Esophagus squamous epithelium (tissue), 5 donors: ENCODE results near the gene C12orf56. TPM values are rescaled to one million over a fixed set of nuclear protein-coding genes. Genes with fewer than 3 reads are reported as not detected.
"Not testable (repeated sequence)": the region's sequence is repeated elsewhere in the genome, so short reads cannot be mapped to it uniquely, and the experiment has no call there.

Experiments
- DNase-seq: peaks from one replicate; lab custom pipeline; 2025; lab: John Stamatoyannopoulos, UW
- H3K27ac ChIP-seq, 4 donors: fragments of 200-600 bp; sonication (generic); one replicate each; pipeline ENCODE4 v1.5.1; 2016 to 2019; ENCODE audit warnings: mild to moderate bottlenecking in 1 of 4
- H3K27me3 ChIP-seq, 4 donors: fragments of 200-600 bp; sonication (generic); 1 replicate in 3 of 4; 2 replicates in 1 of 4; pipeline versions ENCODE4 v1.5.1 to v1.6.0; 2017 to 2021; ENCODE audit warnings: antibody characterized with exemption in 1 of 4
- H3K36me3 ChIP-seq, 3 donors: fragments of 200-600 bp; sonication (generic); one replicate each; pipeline ENCODE4 v1.5.1; 2016 to 2019
- H3K4me1 ChIP-seq, 3 donors: fragments of 200-600 bp; sonication (generic); one replicate each; pipeline ENCODE4 v1.5.1; 2017 to 2019
- H3K4me3 ChIP-seq, 4 donors: fragments of 200-600 bp; sonication (generic); 1 replicate in 3 of 4; 2 replicates in 1 of 4; pipeline ENCODE4 v1.5.1; 2016 to 2019; ENCODE audit warnings: mild to moderate bottlenecking in 2 of 4, moderate library complexity in 1 of 4
- H3K9me3 ChIP-seq, 3 donors: fragments of 200-600 bp; sonication (generic); one replicate each; pipeline ENCODE4 v1.5.1; 2016 to 2019
- POLR2A ChIP-seq, 4 donors: fragments of 450-650 bp; IDR thresholded peaks; one replicate each; pipeline ENCODE4 v1.6.1; 2017; ENCODE audit warnings: antibody characterized with exemption in 4 of 4, mild to moderate bottlenecking in 4 of 4, moderate library complexity in 3 of 4
- WGBS, 2 donors: methylation state at CpG; one replicate each; pipeline ENCODE4 v1.1.5; 2018; 5-methylcytosine and 5-hydroxymethylcytosine counted together
- intact Hi-C: fragments of 100-400 bp; cut with DNase I; formaldehyde crosslinking; loops from one replicate; pipeline ENCODE4 v1.15.0; 2022
- total RNA-seq, 4 donors: library from RNA; depleted of rRNA; stranded (reverse); fragments of >200 nt; gene quantifications; one replicate each; pipeline ENCODE4 v1.1.0, GENCODE V29; 2016
- TF ChIP-seq, protein P1 (sequence below), 6 experiments: fragments of 450-650 bp in 4 of 6; fragments of 200-600 bp in 2 of 6; sonication (generic) in 2 of 6; IDR thresholded peaks; one replicate each; pipeline ENCODE4 v1.5.1; 2016 to 2019; ENCODE audit warnings: antibody characterized with exemption in 6 of 6, mild to moderate bottlenecking in 4 of 6, moderate library complexity in 4 of 6
- donor health status: DM: yes; HTN: yes; CAD: no.

C12orf56 gene
- total RNA-seq, 4 donors from 2014 or later: 1.00 to 6.8 (median 3.0) TPM

GRCh38 chr12:64332938-64333337, 57.6 kb downstream of the C12orf56 start:
- 37 to 57% methylated on average over 2 of the region's 2 CpGs for WGBS, 2 donors
- H3K4me1 ChIP-seq: no peaks in the 10 kb centered on the region
- no peak overlapping the region for H3K4me3 ChIP-seq
- intact Hi-C loops: no loop called here
- H3K27me3 ChIP-seq: peaks cover 0 to 3% (median 0%) of the 10 kb centered on the region in 4 donors
- H3K9me3 ChIP-seq: no peaks in the 10 kb centered on the region
- DNase-seq: no peak
- no peak for TF ChIP-seq POLR2A (IDR thresholded peaks at IDR 0.05)
- TF ChIP-seq, protein P1, sequence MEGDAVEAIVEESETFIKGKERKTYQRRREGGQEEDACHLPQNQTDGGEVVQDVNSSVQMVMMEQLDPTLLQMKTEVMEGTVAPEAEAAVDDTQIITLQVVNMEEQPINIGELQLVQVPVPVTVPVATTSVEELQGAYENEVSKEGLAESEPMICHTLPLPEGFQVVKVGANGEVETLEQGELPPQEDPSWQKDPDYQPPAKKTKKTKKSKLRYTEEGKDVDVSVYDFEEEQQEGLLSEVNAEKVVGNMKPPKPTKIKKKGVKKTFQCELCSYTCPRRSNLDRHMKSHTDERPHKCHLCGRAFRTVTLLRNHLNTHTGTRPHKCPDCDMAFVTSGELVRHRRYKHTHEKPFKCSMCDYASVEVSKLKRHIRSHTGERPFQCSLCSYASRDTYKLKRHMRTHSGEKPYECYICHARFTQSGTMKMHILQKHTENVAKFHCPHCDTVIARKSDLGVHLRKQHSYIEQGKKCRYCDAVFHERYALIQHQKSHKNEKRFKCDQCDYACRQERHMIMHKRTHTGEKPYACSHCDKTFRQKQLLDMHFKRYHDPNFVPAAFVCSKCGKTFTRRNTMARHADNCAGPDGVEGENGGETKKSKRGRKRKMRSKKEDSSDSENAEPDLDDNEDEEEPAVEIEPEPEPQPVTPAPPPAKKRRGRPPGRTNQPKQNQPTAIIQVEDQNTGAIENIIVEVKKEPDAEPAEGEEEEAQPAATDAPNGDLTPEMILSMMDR (IDR thresholded peaks at IDR 0.05): no peak
- no peak overlapping the region for H3K27ac ChIP-seq
- no peaks in the 10 kb centered on the region for H3K36me3 ChIP-seq

GRCh38 chr12:64332296-64332695, 58.3 kb downstream of the C12orf56 start:
- Histone ChIP-seq H3K9me3 (no peaks in the 10 kb centered on the region), H3K36me3 (no peaks in the 10 kb centered on the region), H3K27ac (no peak overlapping the region), H3K27me3 (peaks cover 0 to 3% (median 0%) of the 10 kb centered on the region in 4 donors), H3K4me3 (no peak overlapping the region), H3K4me1 (no peaks in the 10 kb centered on the region)
- TF ChIP-seq POLR2A (IDR thresholded peaks at IDR 0.05): no peak
- TF ChIP-seq, protein P1 (IDR thresholded peaks at IDR 0.05): no peak
- intact Hi-C loops: no loop called here
- no peak for DNase-seq
- WGBS, 2 donors: 83 to 88% methylated on average over 5 of the region's 5 CpGs

GRCh38 chr12:64329031-64329710, 61.4 kb downstream of the C12orf56 start:
- H3K27me3 ChIP-seq, H3K4me1 ChIP-seq, intact Hi-C loops, DNase-seq, H3K9me3 ChIP-seq, H3K4me3 ChIP-seq, H3K27ac ChIP-seq, H3K36me3 ChIP-seq: not testable (repeated sequence)
- 84% methylated on average over 7 to 9 of the region's 9 CpGs for WGBS, 2 donors

DNA sequence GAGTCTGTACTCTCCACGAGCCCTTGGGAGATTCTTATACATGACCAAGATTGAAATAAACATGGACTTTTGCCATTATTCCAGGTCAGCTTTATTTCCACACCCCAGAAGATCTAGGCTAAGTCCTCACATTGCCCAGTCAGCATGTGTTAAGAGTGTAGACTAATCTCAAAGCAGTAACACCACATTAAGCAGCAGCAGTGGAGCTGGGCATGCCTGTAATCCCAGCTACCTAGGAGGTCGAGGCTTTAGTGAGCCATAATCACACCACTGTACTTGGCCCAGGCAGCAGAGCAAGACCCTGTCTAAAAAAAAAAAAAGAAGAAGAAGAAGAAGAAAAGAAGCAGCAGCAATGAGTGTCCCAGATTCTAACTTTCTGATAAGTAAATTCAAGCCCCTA, 65.5 kb downstream of the C12orf56 start:
- Histone ChIP-seq H3K27ac (no peak overlapping the region), H3K4me3 (no peak overlapping the region), H3K27me3 (no peaks in the 10 kb centered on the region), H3K36me3 (no peaks in the 10 kb centered on the region), H3K4me1 (no peaks in the 10 kb centered on the region), H3K9me3 (no peaks in the 10 kb centered on the region)
- no peak for DNase-seq
- 53 to 63% methylated on average over 1 to 2 of the region's 2 CpGs for WGBS, 2 donors
- intact Hi-C loops: no loop called here
- no peak for TF ChIP-seq POLR2A (IDR thresholded peaks at IDR 0.05)
- TF ChIP-seq, protein P1 (IDR thresholded peaks at IDR 0.05): no peak

GRCh38 chr12:64323476-64324225, 66.9 kb downstream of the C12orf56 start:
- 52 to 58% methylated on average over 3 of the region's 3 CpGs for WGBS, 2 donors
- Histone ChIP-seq H3K36me3 (no peaks in the 10 kb centered on the region), H3K4me3 (no peak overlapping the region), H3K27me3 (no peaks in the 10 kb centered on the region), H3K9me3 (no peaks in the 10 kb centered on the region), H3K4me1 (no peaks in the 10 kb centered on the region), H3K27ac (no peak overlapping the region)
- DNase-seq: no peak
- intact Hi-C loops: no loop called here
- TF ChIP-seq, protein P1 (IDR thresholded peaks at IDR 0.05): no peak
- TF ChIP-seq POLR2A (IDR thresholded peaks at IDR 0.05): no peak
